ENCODE data around the gene GJB2.
A peak's percentile ranks its signal among the peaks of the same experiment; 100 is the strongest.

GJB2 gene

GRCh38 chr13:20192836-20193161 lies at the start of gene GJB2:
GJB2 (minus strand) TSS chr13:20192938; CDS start chr13:20189581, 3,357 bp downstream.
- no peak for DNase-seq

GRCh38 chr13:20241593-20241992 lies 48.9 kb upstream of the GJB2 start:
- DNase-seq, result no peak

GRCh38 chr13:20239748-20240147 lies 47.0 kb upstream of the GJB2 start:
- DNase-seq, result no peak

GRCh38 chr13:20232556-20233277 lies 40.0 kb upstream of the GJB2 start:
- DNase-seq, result no peak

GRCh38 chr13:20231839-20232555 lies 39.3 kb upstream of the GJB2 start, which contains the start of gene GJB6:
GJB6 (minus strand) TSS chr13:20232319; CDS start chr13:20223480, 8,839 bp downstream.
- peak in 1 of 4 experiments; percentile 6 for DNase-seq

- no peak for DNase-seq
These were observed 38.4 kb upstream of the GJB2 start for GRCh38 chr13:20230913-20231838.

- no peak for DNase-seq
These were observed 35.0 kb upstream of the GJB2 start for GRCh38 chr13:20227730-20228129.

- no peak for DNase-seq
These were observed 34.5 kb upstream of the GJB2 start for GRCh38 chr13:20227288-20227687.

- DNase-seq, result no peak
These were observed 29.8 kb upstream of the GJB2 start for GRCh38 chr13:20222553-20222952.

- no peak for DNase-seq
These were observed 29.0 kb upstream of the GJB2 start for GRCh38 chr13:20221772-20222171.

- no peak for DNase-seq
These were observed 26.8 kb upstream of the GJB2 start for GRCh38 chr13:20219577-20219976.

- no peak for DNase-seq
These were observed 24.4 kb upstream of the GJB2 start for GRCh38 chr13:20217168-20217567.

- DNase-seq, result no peak
These were observed 17.2 kb upstream of the GJB2 start for GRCh38 chr13:20209948-20210347.

GRCh38 chr13:20206698-20207235 lies 14.0 kb upstream of the GJB2 start:
- no peak for DNase-seq

- no peak for DNase-seq
These were observed 13.4 kb upstream of the GJB2 start for GRCh38 chr13:20206065-20206697.

GRCh38 chr13:20198781-20199180 lies 6.0 kb upstream of the GJB2 start:
- no peak for DNase-seq

GRCh38 chr13:20197361-20197834 lies 4.7 kb upstream of the GJB2 start:
- no peak for DNase-seq

- no peak for DNase-seq
These were observed 3.1 kb upstream of the GJB2 start for GRCh38 chr13:20195801-20196200.

- no peak for DNase-seq
These were observed 1.3 kb upstream of the GJB2 start for GRCh38 chr13:20193907-20194631.

GRCh38 chr13:20193162-20193906 lies 596 bp upstream of the GJB2 start:
- no peak for DNase-seq
